Caco-2 (cell line): ENCODE measurements around the gene KIFC3. TPM values are rescaled to one million over a fixed set of nuclear protein-coding genes. Genes with fewer than 3 reads are reported as not detected.
A peak's percentile ranks its signal among the peaks of the same experiment; 100 is the strongest.

Source experiments
- BruUV-seq: library from RNA; stranded (reverse); fragments of 400-500 nt; replicated peaks from 2 replicates; lab custom pipeline; 2021; lab: Mats Ljungman, UMichigan
- CTCF ChIA-PET: fragments of 300-600 bp; sonication (Branson Sonifier 250); formaldehyde crosslinking; loops from one replicate; lab custom pipeline; 2022; ENCODE audit warnings: antibody characterized with exemption; lab: Charles Lee
- POLR2A ChIA-PET: fragments of 300-600 bp; sonication (Branson Sonifier 250); formaldehyde crosslinking; loops from one replicate; lab custom pipeline; 2022; ENCODE audit warnings: antibody characterized with exemption; lab: Charles Lee
- DNase-seq, 2 experiments: peaks; one replicate each; pipeline versions ENCODE4 v3.0.0 to v3.0.0-alpha.2; 2020 to 2022
- H3K27me3 ChIP-seq: replicated peaks from 2 replicates; pipeline ENCODE4 v1.6.0; 2011; ENCODE audit warnings: low read length; ENCODE audit not compliant: control insufficient read depth, insufficient read depth
- H3K36me3 ChIP-seq: 2 replicates; pipeline ENCODE4 v1.5.1; 2011; ENCODE audit warnings: low read length; ENCODE audit not compliant: control insufficient read depth, insufficient read depth
- H3K4me1 ChIP-seq: fragments of 250-450 bp; sonication (Bioruptor Pico); 2 replicates; pipeline ENCODE4 v1.5.1; 2020; ENCODE audit warnings: mild to moderate bottlenecking
- H3K4me3 ChIP-seq: 2 replicates; pipeline ENCODE4 v1.5.1; 2011; ENCODE audit warnings: low read depth, mild to moderate bottlenecking, control low read depth, low read length
- H3K9me3 ChIP-seq: fragments of 250-450 bp; sonication (Bioruptor Pico); 2 replicates; pipeline ENCODE4 v1.5.1; 2020; ENCODE audit warnings: mild to moderate bottlenecking, moderate library complexity
- H3K27ac Mint-ChIP-seq: one replicate; pipeline ENCODE4 v1.8.0; 2022; ENCODE audit warnings: mixed read lengths; ENCODE audit not compliant: unreplicated experiment
- H3K27me3 Mint-ChIP-seq: one replicate; pipeline ENCODE4 v1.8.0; 2022; ENCODE audit warnings: mixed read lengths; ENCODE audit not compliant: insufficient read depth, unreplicated experiment
- H3K36me3 Mint-ChIP-seq: one replicate; pipeline ENCODE4 v1.8.0; 2022; ENCODE audit warnings: mild to moderate bottlenecking, mixed read lengths; ENCODE audit not compliant: insufficient read depth, unreplicated experiment
- H3K4me1 Mint-ChIP-seq: one replicate; pipeline ENCODE4 v1.8.0; 2022; ENCODE audit warnings: low read depth, mixed read lengths; ENCODE audit not compliant: unreplicated experiment
- H3K4me3 Mint-ChIP-seq: one replicate; pipeline ENCODE4 v1.8.0; 2022; ENCODE audit warnings: mild to moderate bottlenecking, moderate library complexity, mixed read lengths; ENCODE audit not compliant: unreplicated experiment
- H3K9me3 Mint-ChIP-seq: one replicate; pipeline ENCODE4 v1.8.0; 2022; ENCODE audit warnings: mixed read lengths; ENCODE audit not compliant: unreplicated experiment
- intact Hi-C: fragments of 100-400 bp; cut with micrococcal nuclease; formaldehyde crosslinking; loops from one replicate; pipeline ENCODE4 v1.10.0; 2022; ENCODE audit not compliant: unreplicated experiment
- total RNA-seq: library from RNA; stranded (reverse); gene quantifications from 2 replicates; pipeline ENCODE4 v1.2.3, GENCODE V29; 2022
- TF ChIP-seq, protein P1 (sequence below), 2 experiments: fragments of 200-600 bp in 1 of 2; IDR thresholded peaks; 1 replicate in 1 of 2; 2 replicates in 1 of 2; pipeline versions ENCODE4 v1.5.1 to v1.8.0; 2011 to 2022; ENCODE audit warnings: antibody characterized with exemption in 1 of 2, control low read depth in 1 of 2, inconsistent platforms in 1 of 2, low read depth in 1 of 2, low read length in 1 of 2, mild to moderate bottlenecking in 1 of 2, moderate library complexity in 1 of 2; ENCODE audit not compliant: insufficient read depth in 1 of 2, severe bottlenecking in 1 of 2, unreplicated experiment in 1 of 2

The KIFC3 gene
- total RNA-seq, 1 experiment from 2014 or later, result 103 TPM

DNA sequence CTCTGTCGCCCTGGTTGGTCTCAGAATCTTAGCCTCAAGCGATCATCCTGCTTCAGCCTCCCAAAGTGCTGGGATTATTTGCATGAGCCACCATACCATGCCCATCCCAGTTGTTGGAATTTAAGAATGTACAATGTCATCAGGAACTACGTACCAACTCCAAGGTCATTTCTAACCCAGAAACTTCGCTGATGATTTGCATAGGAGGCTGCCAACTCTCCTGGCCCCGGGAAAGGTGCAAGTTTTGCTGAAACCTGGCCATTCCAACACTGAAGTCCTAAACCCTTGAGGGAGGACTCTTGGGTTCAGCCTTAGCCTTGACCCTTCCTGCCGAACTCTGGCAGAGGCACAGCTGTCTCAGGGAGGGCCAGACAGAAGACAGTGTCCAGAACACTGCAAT lies 2.9 kb upstream of the KIFC3 start:
- H3K4me3 Mint-ChIP-seq, result no peak overlapping the region
- no peaks in the 10 kb centered on the region for H3K27me3 Mint-ChIP-seq
- no TSS peak for BruUV-seq
- CTCF ChIA-PET, result interaction anchor here (0.6 to 1.8 kb wide), 4 partner anchors 10 to 159 kb away, joined by 3 to 4 read pairs (median 4); no protein-coding TSS in a partner anchor
- POLR2A ChIA-PET, result no interaction called here
- Histone ChIP-seq H3K27me3 (no peaks in the 10 kb centered on the region), H3K36me3 (no peaks in the 10 kb centered on the region), H3K9me3 (no peaks in the 10 kb centered on the region), H3K4me3 (no peak overlapping the region), H3K4me1 (peaks cover 80% of the 10 kb centered on the region)
- peaks cover 26% of the 10 kb centered on the region for H3K36me3 Mint-ChIP-seq
- TF ChIP-seq, protein P1, sequence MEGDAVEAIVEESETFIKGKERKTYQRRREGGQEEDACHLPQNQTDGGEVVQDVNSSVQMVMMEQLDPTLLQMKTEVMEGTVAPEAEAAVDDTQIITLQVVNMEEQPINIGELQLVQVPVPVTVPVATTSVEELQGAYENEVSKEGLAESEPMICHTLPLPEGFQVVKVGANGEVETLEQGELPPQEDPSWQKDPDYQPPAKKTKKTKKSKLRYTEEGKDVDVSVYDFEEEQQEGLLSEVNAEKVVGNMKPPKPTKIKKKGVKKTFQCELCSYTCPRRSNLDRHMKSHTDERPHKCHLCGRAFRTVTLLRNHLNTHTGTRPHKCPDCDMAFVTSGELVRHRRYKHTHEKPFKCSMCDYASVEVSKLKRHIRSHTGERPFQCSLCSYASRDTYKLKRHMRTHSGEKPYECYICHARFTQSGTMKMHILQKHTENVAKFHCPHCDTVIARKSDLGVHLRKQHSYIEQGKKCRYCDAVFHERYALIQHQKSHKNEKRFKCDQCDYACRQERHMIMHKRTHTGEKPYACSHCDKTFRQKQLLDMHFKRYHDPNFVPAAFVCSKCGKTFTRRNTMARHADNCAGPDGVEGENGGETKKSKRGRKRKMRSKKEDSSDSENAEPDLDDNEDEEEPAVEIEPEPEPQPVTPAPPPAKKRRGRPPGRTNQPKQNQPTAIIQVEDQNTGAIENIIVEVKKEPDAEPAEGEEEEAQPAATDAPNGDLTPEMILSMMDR (IDR thresholded peaks at IDR 0.05; ENCODE audit: insufficient read depth in 1 of 2, low read depth in 1 of 2, low read length in 1 of 2, severe bottlenecking in 1 of 2, unreplicated experiment in 1 of 2), result no peak
- DNase-seq, result no peak
- H3K27ac Mint-ChIP-seq, result peak overlapping the region; percentile 90
- intact Hi-C loops, result no loop called here
- peaks cover 63% of the 10 kb centered on the region for H3K4me1 Mint-ChIP-seq
- no peaks in the 10 kb centered on the region for H3K9me3 Mint-ChIP-seq

DNA sequence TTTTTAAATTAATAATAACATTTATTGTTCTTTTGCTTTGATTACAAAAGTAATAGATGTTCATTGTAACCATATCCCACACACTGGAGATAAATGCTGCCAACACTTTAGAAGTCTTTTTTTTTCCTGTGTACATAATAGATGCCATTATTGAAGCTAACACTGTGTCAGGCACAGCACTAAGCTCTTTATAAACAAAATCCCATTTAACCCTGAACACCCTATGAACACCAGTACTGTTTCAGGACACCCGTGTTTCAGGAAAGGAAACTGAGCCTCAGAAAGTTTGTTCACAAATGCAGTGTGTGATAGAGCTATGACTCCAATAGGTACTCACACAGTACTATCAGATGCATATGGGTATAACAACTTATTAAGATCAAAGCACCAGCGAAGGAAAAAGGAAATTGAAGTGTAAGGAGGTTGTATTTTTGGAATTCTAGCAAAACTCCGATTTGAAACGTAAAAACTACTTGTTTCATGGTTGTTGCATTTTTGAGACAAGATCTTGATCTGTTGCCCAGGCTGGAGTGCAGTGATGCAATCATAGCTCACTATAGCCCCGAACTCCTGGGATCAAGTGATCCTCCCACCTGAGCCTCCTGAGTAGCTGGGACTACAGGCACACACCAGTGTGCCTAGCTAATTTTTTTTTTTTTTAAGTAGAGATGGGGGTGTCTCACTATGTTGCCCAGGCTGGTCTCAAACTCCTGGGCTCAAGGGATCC lies 2.0 kb upstream of the KIFC3 start:
- intact Hi-C loops, result no loop called here
- Mint-ChIP-seq H3K36me3 (peaks cover 22% of the 10 kb centered on the region), H3K4me1 (peaks cover 65% of the 10 kb centered on the region), H3K9me3 (no peaks in the 10 kb centered on the region), H3K27me3 (no peaks in the 10 kb centered on the region), H3K27ac (peak overlapping the region; percentile 95), H3K4me3 (no peak overlapping the region)
- Histone ChIP-seq H3K36me3 (no peaks in the 10 kb centered on the region), H3K4me3 (no peak overlapping the region), H3K4me1 (peaks cover 80% of the 10 kb centered on the region), H3K9me3 (no peaks in the 10 kb centered on the region), H3K27me3 (no peaks in the 10 kb centered on the region)
- POLR2A ChIA-PET, result no interaction called here
- DNase-seq, result no peak
- BruUV-seq, result no TSS peak
- TF ChIP-seq, protein P1 (IDR thresholded peaks at IDR 0.05; ENCODE audit: insufficient read depth in 1 of 2, low read depth in 1 of 2, low read length in 1 of 2, severe bottlenecking in 1 of 2, unreplicated experiment in 1 of 2), result no peak
- CTCF ChIA-PET, result interaction anchor here (0.6 to 1.8 kb wide), 6 partner anchors 9 to 160 kb away, joined by 3 to 4 read pairs (median 4); no protein-coding TSS in a partner anchor

DNA sequence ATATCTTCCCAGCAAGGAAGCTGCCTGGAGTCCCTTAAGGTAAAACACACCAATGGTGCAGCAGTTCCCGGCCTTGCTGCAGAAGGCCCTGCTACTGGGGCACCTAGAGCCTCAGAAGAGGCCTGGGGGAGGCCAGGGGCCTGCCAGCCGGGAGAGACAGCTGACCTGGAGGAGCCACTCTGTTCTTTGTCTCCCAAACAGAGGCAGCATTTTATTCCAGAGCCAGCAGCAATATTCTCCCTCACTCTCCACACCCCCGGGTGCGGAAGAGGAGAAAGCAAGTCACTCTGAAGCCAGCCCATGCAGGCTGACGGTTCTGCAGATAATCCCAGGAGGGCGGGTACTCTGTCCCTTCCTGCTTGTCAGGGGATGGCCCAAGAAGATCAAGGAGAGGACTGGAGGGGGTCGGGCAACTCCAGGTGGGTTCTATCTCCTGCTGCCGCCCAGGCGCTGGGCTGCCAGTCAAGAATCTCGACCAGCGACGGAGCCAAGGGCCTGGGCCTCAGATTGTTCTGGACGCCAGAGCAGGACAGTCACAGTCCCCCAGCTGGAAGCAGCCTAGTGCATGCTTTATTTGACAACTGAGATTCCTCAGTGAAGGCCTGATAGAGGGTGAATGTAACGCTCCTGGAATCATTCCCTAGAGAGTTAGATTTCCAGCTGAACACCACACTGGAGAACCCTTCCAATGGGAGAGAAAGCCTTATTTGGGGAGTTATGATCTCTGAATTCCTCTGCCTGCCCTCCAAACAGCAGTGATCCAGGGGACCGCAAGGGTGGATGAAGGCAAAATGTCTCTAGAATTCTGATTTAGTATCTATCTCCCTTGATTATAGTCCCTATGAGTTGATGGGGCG lies 1.1 kb upstream of the KIFC3 start:
- Mint-ChIP-seq H3K4me3 (peak overlapping the region; percentile 92), H3K27me3 (no peaks in the 10 kb centered on the region), H3K27ac (peak overlapping the region; percentile 95), H3K36me3 (peaks cover 17% of the 10 kb centered on the region), H3K4me1 (peaks cover 68% of the 10 kb centered on the region), H3K9me3 (no peaks in the 10 kb centered on the region)
- ChIA-PET POLR2A (interaction anchor here (0.5 to 0.6 kb wide), 2 partner anchors 60 to 221 kb away, joined by 3 to 7 read pairs; no protein-coding TSS in a partner anchor), CTCF (interaction anchor here (1.3 to 6.7 kb wide), 5 partner anchors 8 to 60 kb away, joined by 4 to 63 read pairs (median 4); no protein-coding TSS in a partner anchor)
- BruUV-seq, result no TSS peak
- Histone ChIP-seq H3K36me3 (no peaks in the 10 kb centered on the region), H3K4me3 (peak overlapping the region; percentile 80), H3K4me1 (peaks cover 82% of the 10 kb centered on the region), H3K9me3 (no peaks in the 10 kb centered on the region), H3K27me3 (no peaks in the 10 kb centered on the region)
- intact Hi-C loops, result loop anchor here (2.0 kb wide), 1 partner anchor 13 kb away; no protein-coding TSS in a partner anchor
- peak in 1 of 2 experiments; percentile 56 for DNase-seq
- TF ChIP-seq, protein P1 (IDR thresholded peaks at IDR 0.05; ENCODE audit: insufficient read depth in 1 of 2, low read depth in 1 of 2, low read length in 1 of 2, severe bottlenecking in 1 of 2, unreplicated experiment in 1 of 2), result no peak
